HG03354 (cell line): ENCODE data around the gene SCGB3A1.
A peak's percentile ranks its signal among the peaks of the same experiment; 100 is the strongest.

Source experiments
- ATAC-seq: cut with Tn5 transposase; IDR thresholded peaks from one replicate; pipeline ENCODE4 v1.9.1; 2021; ENCODE audit warnings: mild to moderate bottlenecking; ENCODE audit not compliant: unreplicated experiment, poor library complexity, severe bottlenecking

SCGB3A1 gene

DNA sequence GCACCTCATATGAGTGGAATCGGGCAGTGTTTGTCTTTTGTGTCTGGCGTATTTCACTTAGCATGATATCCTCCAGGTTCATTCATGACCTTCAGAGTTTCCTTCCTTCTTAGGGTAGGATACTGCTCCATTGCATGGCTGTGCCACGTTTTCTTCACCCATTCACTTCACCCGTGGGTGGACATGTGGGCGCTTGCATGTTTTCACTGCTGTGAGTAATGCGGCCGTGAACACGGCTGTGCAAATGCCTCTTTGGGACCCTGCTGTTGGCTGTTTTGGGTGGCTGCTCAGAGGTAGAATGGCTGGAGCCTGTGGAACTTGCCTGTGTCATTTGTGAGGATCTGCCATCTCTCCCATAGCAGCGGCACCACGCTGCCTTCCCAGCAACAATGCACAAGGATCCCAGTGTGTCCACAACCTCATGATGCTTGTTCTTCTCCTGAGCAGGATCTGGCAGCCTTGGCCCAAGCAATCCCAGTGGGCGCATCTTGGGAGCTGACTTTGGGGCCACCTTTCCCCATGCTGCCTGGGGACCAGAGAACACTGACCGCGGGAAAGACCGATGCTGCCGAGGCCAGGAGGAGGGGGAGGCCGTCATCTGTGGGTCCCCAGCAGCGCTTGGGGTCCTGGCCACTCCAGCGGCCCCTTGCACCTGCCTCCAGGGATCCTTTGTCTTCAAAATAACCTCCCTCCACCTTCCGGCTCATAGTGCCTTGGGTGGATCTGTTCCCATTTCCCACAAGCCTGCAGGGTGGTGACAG lies 2.3 kb upstream of the SCGB3A1 start:
- no peak for ATAC-seq

DNA sequence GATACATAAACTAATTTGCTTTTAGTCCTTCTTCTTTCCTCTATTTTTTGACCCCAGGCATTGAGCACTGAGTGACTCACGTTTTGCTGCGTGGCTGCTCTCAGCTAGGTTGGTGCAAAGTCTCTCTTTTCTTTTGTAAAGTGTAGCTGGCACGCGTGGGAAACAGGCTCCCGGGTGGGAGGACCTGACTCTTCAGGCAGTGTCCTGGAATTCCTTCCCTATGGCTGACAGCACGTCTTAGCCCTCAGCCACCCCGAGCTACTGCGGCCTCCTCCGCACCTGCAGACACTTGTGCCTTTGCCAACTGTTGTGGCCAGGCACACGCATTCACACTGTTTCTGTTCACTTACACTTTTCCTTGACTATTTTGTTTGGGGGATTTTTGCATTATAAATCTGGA lies 877 bp upstream of the SCGB3A1 start:
- ATAC-seq: no peak

DNA sequence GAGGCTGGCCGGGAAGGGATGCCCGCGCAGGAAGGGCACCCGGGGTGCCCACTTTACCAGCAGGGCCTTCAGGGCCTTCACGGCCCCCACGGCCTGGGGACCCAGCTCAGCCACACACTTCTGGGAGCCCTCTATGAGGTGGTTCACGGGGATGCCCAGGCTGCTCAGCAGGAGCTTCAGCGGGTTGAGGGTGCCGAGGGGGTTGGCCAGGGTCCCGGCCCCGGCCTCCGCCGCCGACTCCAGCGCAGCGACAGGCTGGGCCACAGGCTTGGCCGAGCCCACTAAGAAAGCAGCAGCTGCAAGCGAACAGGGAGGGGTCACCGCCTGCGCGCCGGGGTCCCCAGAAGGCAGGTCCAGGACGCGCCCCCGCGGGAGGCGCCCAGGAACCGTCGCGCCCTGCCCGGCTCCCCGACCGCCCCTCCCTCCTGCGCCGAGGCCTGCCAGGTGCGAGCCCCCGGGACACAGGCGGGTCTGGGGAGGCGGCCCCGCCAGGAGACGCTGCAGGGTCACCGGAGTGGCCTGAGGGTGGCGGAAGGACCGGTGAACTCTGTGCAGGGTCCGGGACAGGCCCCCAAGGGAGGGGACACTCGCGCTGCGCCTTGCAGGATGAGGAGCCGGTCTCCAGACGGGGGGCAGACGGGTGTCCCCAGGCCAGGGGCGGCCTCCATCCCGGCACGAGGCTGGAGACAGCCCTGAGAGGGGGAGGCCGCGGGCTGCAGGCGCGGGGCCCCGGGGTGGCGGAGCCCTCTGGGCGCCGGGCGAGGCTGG lies 572 bp downstream of the SCGB3A1 start:
- ATAC-seq: no peak

DNA sequence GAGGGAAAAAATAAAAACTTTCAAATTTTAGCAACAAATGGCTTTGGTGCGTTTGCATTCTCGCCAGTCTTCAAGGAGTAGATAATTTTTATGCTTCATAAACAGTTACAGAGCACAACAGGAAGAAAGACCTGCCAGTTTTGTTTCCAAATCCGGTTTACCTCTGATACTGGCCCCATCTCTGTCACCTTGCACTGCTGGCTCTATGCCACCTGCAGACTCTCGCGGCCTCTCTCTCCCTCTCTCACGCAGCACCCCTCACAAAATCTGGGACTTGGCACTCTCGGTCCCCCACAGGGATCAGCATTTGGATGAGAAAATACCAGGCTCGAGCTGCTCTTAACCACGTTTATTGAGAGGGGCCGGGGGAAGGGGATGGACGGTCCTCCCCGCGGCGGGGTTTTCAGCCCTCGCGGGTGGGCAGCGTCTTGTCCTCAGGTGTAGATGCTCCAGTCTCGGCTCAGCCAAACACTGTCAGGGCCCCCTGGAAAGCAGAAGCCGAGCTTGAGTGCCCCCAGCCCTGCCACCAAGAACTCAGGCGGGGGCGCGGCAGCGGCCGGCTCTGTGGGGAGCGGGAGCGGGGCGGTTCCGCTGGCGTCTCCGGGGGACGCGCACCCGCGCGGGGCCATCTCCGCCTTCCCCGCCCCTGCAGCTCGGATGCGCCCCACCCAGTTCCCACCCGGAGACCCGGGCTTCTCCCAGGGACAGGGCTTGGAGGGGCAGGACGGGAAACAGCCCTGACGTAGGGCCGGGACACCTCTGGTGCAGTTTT lies 1.3 kb downstream of the SCGB3A1 start:
- ATAC-seq: no peak

DNA sequence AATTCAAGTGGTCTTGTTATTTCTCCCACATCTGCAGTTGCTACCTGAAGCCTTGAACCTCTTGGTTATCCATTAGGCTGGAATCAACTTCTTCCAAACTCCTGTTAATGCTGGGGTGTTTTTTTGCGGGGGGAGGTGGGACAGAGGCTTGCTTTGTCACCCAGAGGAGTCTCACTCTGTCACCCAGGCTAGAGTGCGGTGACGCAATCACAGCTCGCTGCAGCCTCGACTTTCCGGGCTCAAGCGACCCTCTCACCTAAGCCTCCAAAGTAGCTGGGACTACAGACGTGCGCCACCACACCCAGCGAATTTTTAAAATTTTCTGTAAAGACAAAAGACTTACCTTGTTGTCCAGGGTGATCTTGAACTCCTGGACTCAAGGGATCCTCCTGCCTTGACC lies 4.4 kb downstream of the SCGB3A1 start:
- no peak for ATAC-seq

DNA sequence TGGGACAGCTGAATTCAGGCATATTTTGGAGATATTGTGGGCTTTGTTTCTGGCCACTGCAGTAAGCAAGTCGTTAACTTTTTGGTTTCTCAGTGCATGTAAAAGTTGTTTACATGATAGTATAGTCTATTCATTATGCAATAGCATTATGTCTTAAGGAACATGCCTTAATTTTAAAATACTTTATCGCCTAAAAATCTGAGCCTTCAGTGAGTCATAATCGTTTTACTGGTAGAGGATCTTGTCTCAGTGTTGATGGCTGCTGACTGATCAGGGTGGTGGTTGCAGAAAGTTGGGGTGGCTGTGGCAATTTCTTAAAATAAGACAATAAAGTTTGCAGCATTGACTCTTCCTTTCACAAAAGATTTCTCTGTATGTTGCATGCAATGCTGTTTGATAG lies 5.1 kb downstream of the SCGB3A1 start:
- no peak for ATAC-seq

DNA sequence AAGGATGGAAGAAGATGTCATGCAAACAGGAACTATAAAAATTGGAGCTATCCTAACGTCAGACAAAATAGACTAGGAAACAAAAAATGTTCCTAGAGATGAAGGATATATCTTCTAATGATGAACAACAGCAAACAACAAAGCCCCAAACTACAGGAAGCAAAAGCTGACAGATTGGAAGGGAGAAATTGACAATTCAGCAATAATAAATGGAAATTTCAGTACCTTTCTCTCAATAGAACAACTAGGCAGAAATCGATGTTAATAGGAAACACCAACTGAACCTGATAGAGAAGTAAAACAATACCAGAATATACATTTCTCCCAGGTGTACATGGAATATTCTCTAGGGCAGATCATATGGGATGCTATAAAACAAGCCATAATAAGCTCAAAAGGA lies 7.6 kb downstream of the SCGB3A1 start:
- no peak for ATAC-seq

DNA sequence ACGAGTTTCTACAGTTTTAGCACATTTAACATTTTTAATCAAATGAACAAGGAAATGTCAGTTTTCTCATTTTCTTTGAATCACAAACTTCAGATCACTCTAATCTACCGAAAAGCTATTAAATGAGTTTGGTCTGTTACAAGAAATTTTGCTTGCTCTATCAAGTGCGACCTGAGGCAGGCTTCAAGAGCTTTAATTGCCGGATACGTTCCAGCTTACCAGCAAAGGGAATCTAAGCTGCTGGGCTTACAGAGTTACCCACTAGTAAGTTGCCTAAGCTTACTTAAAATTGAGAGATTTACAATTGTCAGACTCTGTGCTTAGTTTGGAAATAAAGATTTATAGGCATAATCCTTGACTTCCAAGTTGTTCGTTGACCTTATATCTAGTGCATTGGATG lies 10.6 kb downstream of the SCGB3A1 start:
- no peak for ATAC-seq

DNA sequence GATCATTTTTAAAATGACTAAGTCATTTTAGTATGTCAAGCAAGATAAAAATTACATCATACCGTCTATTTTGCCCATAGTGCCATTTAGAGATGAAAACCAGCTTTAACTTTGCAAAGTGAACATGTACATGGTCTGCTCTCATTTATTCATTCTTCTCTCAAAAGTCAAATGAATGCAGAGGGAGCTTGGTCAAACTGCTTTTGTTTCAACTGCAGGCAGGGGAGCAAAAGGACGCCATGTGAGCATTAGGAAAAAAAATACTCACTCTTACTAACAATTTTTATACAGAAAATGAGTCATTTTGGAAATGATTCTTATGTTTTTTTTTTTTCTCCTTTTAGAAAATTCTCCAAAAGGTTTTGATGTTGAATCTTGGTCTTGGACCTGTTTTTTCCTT lies 15.7 kb downstream of the SCGB3A1 start:
- ATAC-seq: no peak

DNA sequence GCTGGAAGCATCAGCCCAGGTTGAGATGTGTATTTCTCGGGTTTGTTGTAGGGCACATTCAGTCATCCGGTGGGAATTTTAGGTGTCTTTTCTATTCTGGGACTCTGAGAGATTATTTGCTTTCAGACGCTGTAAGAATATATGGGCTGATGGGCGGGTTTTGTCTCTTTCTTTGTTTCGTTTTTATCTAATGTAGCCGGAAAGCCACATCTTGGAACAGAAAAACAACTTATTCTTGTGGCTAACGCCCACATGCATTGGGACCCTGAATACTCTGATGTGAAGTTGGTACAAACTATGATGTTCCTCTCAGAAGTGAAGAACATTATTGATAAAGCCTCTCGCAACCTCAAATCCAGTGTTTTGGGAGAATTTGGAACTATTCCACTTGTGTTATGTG lies 22.4 kb downstream of the SCGB3A1 start:
- no peak for ATAC-seq

DNA sequence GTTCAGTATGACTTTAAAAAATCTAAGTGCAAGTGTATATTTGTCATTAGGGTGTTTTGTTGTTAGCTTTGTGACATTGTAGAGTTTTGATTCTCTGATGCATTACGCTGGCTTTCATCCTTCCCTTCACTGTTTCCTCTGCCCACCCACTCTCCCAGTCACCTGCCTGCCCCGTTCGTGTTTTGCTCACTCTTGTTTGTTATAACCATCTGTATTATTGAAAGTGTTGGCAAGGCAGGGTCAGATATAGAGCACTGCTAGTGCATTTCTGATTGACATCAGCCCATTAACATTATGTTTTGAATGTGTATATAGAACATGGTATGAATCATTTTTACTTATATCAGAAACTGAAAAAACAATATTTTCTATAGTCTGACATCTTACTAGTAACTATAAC lies 27.3 kb downstream of the SCGB3A1 start:
- peak; percentile 33 for ATAC-seq

DNA sequence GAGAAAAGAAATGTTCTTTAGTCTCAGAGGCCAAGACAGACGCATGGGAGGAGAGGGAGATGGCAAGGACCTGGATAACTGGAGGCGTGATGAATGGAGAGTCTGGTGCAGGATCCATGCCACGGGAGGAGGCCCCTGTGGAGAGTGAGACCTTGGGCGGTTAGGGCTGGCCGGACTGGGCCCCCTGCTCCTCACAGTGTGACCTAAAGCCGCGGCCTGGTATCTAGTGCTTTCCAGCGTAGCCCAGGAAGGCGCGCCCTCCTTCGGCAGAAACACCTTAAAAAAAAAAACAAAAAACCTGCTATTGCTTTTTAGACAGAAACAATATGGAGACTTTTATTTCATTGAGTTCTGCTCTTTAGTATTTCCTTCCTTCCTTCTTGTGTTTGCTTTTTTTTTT lies 33.1 kb downstream of the SCGB3A1 start:
- ATAC-seq: no peak

DNA sequence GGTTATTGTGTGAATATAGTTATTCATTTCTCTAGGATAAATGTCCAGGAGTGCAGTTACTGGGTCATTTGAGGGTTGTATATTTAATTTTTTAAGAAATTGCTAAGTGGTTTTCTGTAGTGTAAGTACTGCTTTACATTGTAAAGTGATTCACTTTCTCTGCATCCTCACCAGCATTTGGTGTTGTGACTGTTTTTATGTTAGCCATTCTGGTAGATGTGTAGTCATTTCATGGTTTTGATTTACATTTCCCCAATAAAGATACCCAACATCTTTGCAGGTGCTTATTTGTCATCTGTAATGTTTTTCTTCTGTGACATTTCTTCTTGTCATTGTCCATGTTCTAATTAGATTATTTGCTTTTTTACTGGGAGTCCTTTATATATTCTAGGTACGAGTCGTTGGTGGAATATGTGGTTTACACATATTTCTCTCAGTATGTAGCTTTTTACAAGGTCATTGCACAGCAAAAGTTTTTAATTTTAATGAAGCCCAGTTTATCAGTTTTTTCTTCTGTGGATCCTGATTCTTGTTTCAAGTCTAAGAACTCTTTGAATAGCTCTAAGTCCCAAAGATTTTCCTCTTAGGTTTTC lies 34.0 kb downstream of the SCGB3A1 start:
- no peak for ATAC-seq

DNA sequence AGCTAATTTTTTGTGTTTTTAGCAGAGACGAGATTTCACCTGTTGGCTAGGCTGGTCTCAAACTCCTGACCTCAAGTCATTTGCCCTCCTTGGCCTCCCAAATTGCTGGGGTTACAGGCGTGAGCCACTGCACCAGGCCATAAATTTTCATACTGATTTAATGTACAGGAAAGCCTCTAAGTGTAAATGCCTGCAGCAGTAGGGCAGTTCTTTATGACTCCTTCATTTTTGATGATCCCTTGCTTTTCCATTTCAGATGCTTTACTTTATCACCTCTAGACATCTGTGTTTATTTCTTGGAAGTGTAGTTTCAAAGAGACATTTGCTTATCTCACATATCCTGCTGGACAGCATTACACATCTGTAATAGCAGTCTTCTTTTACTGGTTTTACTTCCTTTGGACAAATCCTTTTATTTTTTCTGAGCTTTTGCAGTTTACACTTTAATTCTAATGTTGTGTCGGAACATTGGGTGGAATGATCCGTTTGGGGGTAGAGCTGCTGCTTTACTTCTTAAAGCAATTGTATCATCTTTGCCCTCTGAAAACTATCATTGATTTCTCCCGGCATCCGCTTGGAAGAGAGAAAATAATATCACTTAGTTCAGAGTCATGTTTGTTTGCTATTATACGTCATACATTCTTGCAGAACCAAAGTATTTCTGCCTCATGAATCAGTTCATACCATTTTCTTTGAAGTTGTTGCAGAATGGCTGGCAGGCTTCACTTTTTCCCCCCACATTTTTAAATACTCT lies 36.0 kb downstream of the SCGB3A1 start:
- no peak for ATAC-seq

DNA sequence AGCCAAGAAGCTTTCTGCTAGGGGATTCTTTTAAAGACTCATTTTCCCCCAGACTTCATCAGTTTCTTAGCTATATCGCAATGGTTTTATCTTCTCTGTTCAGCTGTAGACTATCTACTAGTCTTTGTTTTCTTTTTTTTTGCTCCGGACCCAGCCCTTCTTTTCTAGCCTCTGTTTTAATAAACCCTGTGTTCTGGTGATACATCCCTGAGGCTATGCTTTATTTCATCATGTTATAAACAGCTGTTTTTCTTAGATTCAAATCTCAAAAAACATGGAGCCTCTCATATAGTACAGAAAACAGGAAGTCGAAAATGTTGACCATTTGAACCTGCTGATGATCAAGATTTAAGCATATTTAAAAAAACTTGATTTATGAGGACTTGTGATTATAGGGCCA lies 37.8 kb downstream of the SCGB3A1 start:
- no peak for ATAC-seq

DNA sequence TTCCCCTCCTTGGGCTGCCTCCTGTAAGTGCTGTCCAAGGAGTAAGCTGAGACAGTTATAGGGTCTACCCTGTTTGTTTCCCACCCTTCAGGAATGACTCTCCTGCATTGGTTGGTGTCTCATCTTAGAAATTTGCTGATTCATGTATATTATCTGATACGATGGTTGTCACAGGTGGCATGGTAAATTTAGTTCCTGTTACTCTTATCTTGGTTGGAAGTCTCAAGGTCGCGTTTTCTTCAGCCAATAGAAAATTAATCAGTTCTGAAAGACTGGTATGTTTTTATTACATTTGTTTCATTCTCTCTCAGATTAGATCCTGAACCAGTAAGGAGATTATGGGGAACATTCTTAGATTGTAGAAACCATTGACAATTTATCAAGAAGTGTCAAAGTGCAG lies 42.7 kb downstream of the SCGB3A1 start:
- ATAC-seq: no peak

DNA sequence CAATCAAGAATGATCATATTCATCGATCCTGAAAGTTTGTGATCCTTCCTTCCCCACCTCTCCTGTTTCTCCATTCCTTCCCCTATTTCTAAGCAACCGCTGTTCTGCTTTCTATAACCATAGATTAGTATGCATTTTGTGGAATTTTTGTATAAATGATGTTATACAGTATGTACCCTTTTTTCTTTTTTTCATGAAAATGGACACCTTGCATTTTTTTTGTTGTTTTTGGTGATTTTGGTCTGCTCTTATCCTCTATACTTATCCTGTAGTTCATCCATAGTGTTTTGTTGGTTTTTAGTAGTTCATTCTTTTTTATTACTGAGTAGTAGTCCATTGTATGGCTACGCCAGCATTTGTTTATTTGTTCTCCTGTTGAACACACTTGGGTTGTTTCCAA lies 46.1 kb downstream of the SCGB3A1 start:
- ATAC-seq: no peak

DNA sequence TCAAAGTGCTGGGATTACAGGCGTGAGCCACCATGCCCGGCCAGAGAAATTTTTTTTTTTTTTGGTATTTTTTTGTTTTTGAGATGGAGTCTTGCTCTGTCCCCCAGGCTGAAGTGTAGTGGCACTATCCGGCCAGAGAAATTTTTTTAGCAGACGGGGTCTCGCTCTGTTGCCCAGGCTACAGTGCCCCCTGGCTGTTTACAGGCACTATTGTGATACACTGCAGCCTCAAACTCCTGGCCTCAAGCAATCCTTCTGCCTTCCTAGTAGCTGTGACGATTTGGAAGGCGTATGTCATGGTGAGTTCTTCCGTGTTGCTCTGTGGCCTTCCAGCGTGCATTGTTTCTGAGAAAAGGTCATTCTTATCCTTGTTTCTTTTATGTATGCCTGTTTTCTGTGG lies 49.6 kb downstream of the SCGB3A1 start:
- ATAC-seq: no peak
